HepG2 (cell line): ENCODE results near the gene ASIC3. TPM values are rescaled to one million over a fixed set of nuclear protein-coding genes. Genes with fewer than 3 reads are reported as not detected.

ENCODE experiments used
- ARNTL ChIP-seq: sonication (generic); formaldehyde crosslinking; IDR thresholded peaks from 2 replicates; pipeline ENCODE4 v1.4.0; 2020; ENCODE audit warnings: mild to moderate bottlenecking, missing genetic modification reagents
- E2F2 ChIP-seq: sonication (generic); formaldehyde crosslinking; IDR thresholded peaks from 2 replicates; pipeline ENCODE4 v1.4.0; 2020; ENCODE audit warnings: missing genetic modification reagents, borderline replicate concordance
- ERF ChIP-seq: IDR thresholded peaks from 2 replicates; pipeline ENCODE4 v1.6.1; 2018; ENCODE audit warnings: missing biosample characterization, missing genetic modification reagents
- FOXA1 ChIP-seq, 2 experiments: fragments of 450-650 bp in 1 of 2; sonication (generic) in 1 of 2; formaldehyde crosslinking in 1 of 2; IDR thresholded peaks; 2 replicates each; pipeline versions ENCODE4 v1.4.0 to v1.6.1; 2016 to 2020; ENCODE audit warnings: missing genetic modification reagents in 1 of 2
- GABPA ChIP-seq, 2 experiments: IDR thresholded peaks; 2 replicates each; pipeline ENCODE4 v1.6.1; 2011 to 2016; ENCODE audit warnings: low read depth in 2 of 2, low read length in 1 of 2, missing biosample characterization in 1 of 2, missing genetic modification characterization in 1 of 2
- MTF2 ChIP-seq: sonication (generic); formaldehyde crosslinking; IDR thresholded peaks from 2 replicates; pipeline ENCODE4 v1.5.0; 2020; ENCODE audit warnings: missing genetic modification reagents, borderline replicate concordance
- MYC ChIP-seq: sonication (generic); formaldehyde crosslinking; IDR thresholded peaks from 2 replicates; pipeline ENCODE4 v1.9.0; 2021; ENCODE audit warnings: missing genetic modification reagents, borderline replicate concordance
- RARG ChIP-seq: sonication (generic); formaldehyde crosslinking; IDR thresholded peaks from 2 replicates; pipeline ENCODE4 v1.4.0; 2020; ENCODE audit warnings: low read depth, mild to moderate bottlenecking, missing genetic modification reagents
- SALL1 ChIP-seq: sonication (generic); formaldehyde crosslinking; IDR thresholded peaks from 2 replicates; pipeline ENCODE4 v1.8.0; 2022; ENCODE audit warnings: mild to moderate bottlenecking, missing genetic modification reagents
- ZBTB1 ChIP-seq: sonication (generic); formaldehyde crosslinking; IDR thresholded peaks from 2 replicates; pipeline ENCODE4 v1.4.0; 2020; ENCODE audit warnings: missing genetic modification reagents, borderline replicate concordance
- ZNF362 ChIP-seq: sonication (generic); formaldehyde crosslinking; IDR thresholded peaks from 2 replicates; pipeline ENCODE4 v1.4.0; 2020; ENCODE audit warnings: missing genetic modification reagents, mild to moderate bottlenecking, borderline replicate concordance
- ZNF687 ChIP-seq: sonication (generic); formaldehyde crosslinking; IDR thresholded peaks from 2 replicates; pipeline ENCODE4 v1.5.1; 2020; ENCODE audit warnings: mild to moderate bottlenecking, missing genetic modification reagents, moderate library complexity
- ZNF841 ChIP-seq: sonication (generic); formaldehyde crosslinking; IDR thresholded peaks from 2 replicates; pipeline ENCODE4 v1.8.1; 2023; ENCODE audit warnings: missing genetic modification reagents, borderline replicate concordance
- polyA plus RNA-seq, 8 experiments: library from polyadenylated mRNA; depleted of rRNA in 3 of 8; stranded (reverse) in 7 of 8; unstranded in 1 of 8; fragments of >200 nt; fragmentation: Illumina TruSeq in 4 of 8; extraction: Trizol in 4 of 8; gene quantifications; 2 replicates each; pipeline versions ENCODE4 v1.2.1 to v1.2.3, GENCODE V29; 2011 to 2016; ENCODE audit warnings: low read depth in 4 of 8, missing spikeins in 1 of 8, mixed read lengths in 1 of 8; ENCODE audit not compliant: insufficient read depth in 1 of 8
- total RNA-seq, 5 experiments: library from RNA; depleted of rRNA; stranded (reverse); fragments of >200 nt; fragmentation: Illumina TruSeq; extraction: Trizol; gene quantifications; 2 replicates each; pipeline ENCODE4 v1.2.3, GENCODE V29; 2016; ENCODE audit warnings: low read depth in 1 of 5
- TF ChIP-seq, protein P1 (sequence below): sonication (generic); formaldehyde crosslinking; IDR thresholded peaks from 2 replicates; pipeline ENCODE4 v1.5.0; 2020; ENCODE audit warnings: missing genetic modification reagents, mild to moderate bottlenecking, borderline replicate concordance
- TF ChIP-seq, protein P2 (sequence below), 2 experiments: sonication (generic) in 1 of 2; formaldehyde crosslinking in 1 of 2; IDR thresholded peaks; 2 replicates each; pipeline versions ENCODE4 v1.4.0 to v1.6.1; 2018 to 2020; ENCODE audit warnings: missing genetic modification reagents in 2 of 2, borderline replicate concordance in 1 of 2, low read depth in 1 of 2, mild to moderate bottlenecking in 1 of 2, missing biosample characterization in 1 of 2
- TF ChIP-seq, protein P3 (sequence below): sonication (generic); formaldehyde crosslinking; IDR thresholded peaks from 2 replicates; pipeline ENCODE4 v1.4.0; 2020; ENCODE audit warnings: missing genetic modification reagents

ASIC3 gene
- total and polyA plus RNA-seq, 2 of the 13 experiments (the other 11 are each of a cell fraction or from before 2014, with no cell fraction given) = 0.51 TPM; not detected in 1

DNA sequence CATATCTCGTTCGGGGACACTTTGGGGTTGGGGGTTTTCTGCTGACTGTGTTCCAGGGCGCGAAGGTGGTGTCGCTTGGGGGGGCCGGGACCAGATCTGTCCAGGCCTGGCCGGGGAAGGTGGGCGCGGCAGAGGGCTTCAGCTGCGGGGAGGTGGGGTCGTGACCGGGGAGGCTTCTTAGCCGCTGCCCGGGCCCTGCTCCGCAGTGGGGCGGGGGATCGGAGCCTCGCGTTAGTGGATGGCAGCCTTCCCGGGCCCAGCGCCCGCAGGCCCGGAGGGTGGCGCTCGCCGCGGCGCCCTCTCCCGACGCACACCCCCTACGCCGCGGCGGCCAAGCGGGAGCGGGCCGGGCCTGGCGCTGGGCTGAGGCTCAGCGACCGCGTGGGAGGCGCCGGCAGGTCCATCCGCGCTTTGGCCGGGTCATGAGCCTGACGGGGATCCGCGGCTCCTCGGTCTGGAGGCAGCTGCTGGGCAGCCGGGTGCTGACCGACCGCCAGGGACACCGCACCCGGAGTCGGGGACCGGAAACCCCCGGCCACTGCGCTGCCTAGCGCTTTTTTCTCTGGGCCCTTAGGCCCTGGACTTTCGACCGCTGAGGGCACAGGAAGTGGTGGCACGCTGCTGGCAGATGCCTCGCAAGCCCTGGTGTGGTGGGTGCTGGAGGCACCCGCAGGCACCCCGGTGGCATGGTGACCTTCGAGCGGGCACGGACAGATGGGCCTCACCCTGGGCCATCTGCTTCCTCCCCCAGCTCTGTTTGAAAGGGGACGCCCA, 39.1 kb downstream of the ASIC3 start (continued):
- TF ChIP-seq ARNTL (no peak), ZNF687 (CRISPR knock-in tag) (peak; percentile 86), SALL1 (CRISPR knock-in tag) (no peak; the same call in none of the 2 replicates), FOXA1 (IDR thresholded peaks at IDR 0.05) (no peak), FOXA1 (CRISPR knock-in tag; IDR thresholded peaks at IDR 0.05) (peak; percentile 11; the same call in 1 of the 2 replicates), ZBTB1 (CRISPR knock-in tag) (no peak), MYC (CRISPR knock-in tag) (peak; percentile 70), GABPA (IDR thresholded peaks at IDR 0.05; ENCODE audit: low read depth, low read length) (no peak), GABPA (CRISPR knock-in tag; IDR thresholded peaks at IDR 0.05; ENCODE audit: low read depth) (peak; percentile 51), RARG (no peak), ZNF841 (CRISPR knock-in tag) (no peak; the same call in 1 of the 2 replicates), ERF (CRISPR knock-in tag) (peak; percentile 26; the same call in 1 of the 2 replicates), E2F2 (CRISPR knock-in tag) (0 out of 2 replicates have a peak, but pooled peaks have one; percentile 28), MTF2 (CRISPR knock-in tag) (no peak), ZNF362 (CRISPR knock-in tag) (peak; percentile 27; the same call in 1 of the 2 replicates)
- TF ChIP-seq, protein P1, sequence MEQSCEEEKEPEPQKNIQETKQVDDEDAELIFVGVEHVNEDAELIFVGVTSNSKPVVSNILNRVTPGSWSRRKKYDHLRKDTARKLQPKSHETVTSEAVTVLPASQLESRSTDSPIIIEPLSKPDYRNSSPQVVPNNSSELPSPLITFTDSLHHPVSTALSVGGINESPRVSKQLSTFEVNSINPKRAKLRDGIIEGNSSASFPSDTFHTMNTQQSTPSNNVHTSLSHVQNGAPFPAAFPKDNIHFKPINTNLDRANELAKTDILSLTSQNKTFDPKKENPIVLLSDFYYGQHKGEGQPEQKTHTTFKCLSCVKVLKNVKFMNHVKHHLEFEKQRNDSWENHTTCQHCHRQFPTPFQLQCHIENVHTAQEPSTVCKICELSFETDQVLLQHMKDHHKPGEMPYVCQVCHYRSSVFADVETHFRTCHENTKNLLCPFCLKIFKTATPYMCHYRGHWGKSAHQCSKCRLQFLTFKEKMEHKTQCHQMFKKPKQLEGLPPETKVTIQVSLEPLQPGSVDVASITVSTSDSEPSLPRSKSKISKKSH (CRISPR knock-in tag) = peak; percentile 67; the same call in 1 of the 2 replicates
- TF ChIP-seq, protein P2, sequence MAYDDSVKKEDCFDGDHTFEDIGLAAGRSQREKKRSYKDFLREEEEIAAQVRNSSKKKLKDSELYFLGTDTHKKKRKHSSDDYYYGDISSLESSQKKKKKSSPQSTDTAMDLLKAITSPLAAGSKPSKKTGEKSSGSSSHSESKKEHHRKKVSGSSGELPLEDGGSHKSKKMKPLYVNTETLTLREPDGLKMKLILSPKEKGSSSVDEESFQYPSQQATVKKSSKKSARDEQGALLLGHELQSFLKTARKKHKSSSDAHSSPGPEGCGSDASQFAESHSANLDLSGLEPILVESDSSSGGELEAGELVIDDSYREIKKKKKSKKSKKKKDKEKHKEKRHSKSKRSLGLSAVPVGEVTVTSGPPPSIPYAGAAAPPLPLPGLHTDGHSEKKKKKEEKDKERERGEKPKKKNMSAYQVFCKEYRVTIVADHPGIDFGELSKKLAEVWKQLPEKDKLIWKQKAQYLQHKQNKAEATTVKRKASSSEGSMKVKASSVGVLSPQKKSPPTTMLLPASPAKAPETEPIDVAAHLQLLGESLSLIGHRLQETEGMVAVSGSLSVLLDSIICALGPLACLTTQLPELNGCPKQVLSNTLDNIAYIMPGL (CRISPR knock-in tag; IDR thresholded peaks at IDR 0.05; ENCODE audit: borderline replicate concordance in 1 of 2, low read depth in 1 of 2) = peak; percentile 39 to 88; a peak in 3 of 4 replicates
- TF ChIP-seq, protein P3, sequence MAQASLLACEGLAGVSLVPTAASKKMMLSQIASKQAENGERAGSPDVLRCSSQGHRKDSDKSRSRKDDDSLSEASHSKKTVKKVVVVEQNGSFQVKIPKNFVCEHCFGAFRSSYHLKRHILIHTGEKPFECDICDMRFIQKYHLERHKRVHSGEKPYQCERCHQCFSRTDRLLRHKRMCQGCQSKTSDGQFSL (CRISPR knock-in tag) = 0 out of 2 replicates have a peak, but pooled peaks have one; percentile 35
